ENCODE measurements around the gene WDFY3. TPM values are rescaled to one million over a fixed set of nuclear protein-coding genes. Genes with fewer than 3 reads are reported as not detected.

Gene WDFY3
- total and polyA plus RNA-seq, 2 donors (not counting 1 experiment from before 2014, with no cell fraction given): 0.05 to 0.36 TPM

GRCh38 chr4:84924434-84924833 lies 42.1 kb downstream of the WDFY3 start:
- H2AFZ ChIP-seq (ENCODE audit: insufficient read depth, low read depth, low read length, poor library complexity, severe bottlenecking): no peak overlapping the region
- Mint-ChIP-seq H3K9me3 (ENCODE audit: insufficient read depth) (no peaks in the 10 kb centered on the region), H3K4me3 (no peak overlapping the region), H3K4me1 (no peaks in the 10 kb centered on the region), H3K27me3 (peaks cover 4% of the 10 kb centered on the region), H3K27ac (no peak overlapping the region)
- POLR2A ChIA-PET: no interaction called here
- ATAC-seq (ENCODE audit: low read depth) (no peak), DNase-seq (no peak)
- peaks cover 0 to 4% (median 0%) of the 10 kb centered on the region in 4 experiments for H3K27me3 ChIP-seq (replicated peaks in 1 of 4; ENCODE audit: control extremely low read depth in 1 of 4, control insufficient read depth in 3 of 4, insufficient read depth in 4 of 4, low read length in 3 of 4)
- no peaks in the 10 kb centered on the region for H3K9me3 ChIP-seq (ENCODE audit: control extremely low read depth in 1 of 3, control insufficient read depth in 2 of 3, insufficient read depth in 1 of 3, low read length in 2 of 3)
- H3K4me3 ChIP-seq (ENCODE audit: control extremely low read depth in 1 of 5, extremely low read depth in 1 of 5, insufficient read depth in 1 of 5, low read depth in 2 of 5, low read length in 4 of 5): no peak overlapping the region
- no peak overlapping the region for H3K4me2 ChIP-seq (replicated peaks; ENCODE audit: low read depth, low read length, poor library complexity, severe bottlenecking)
- no peak overlapping the region for H3K9ac ChIP-seq (ENCODE audit: low read length)
- CTCF ChIA-PET: no interaction called here
- H3K36me3 ChIP-seq (replicated peaks in 1 of 2; ENCODE audit: control extremely low read depth in 1 of 2, control insufficient read depth in 1 of 2, extremely low read depth in 1 of 2, insufficient read depth in 2 of 2, low read length in 1 of 2): no peaks in the 10 kb centered on the region
- no peaks in the 10 kb centered on the region for H3K79me2 ChIP-seq (ENCODE audit: control insufficient read depth, insufficient read depth, low read length)
- TF ChIP-seq CTCF (IDR thresholded peaks at IDR 0.05) (no peak), EZH2 (IDR thresholded peaks at IDR 0.05; ENCODE audit: borderline replicate concordance, insufficient read depth, low read depth, low read length, poor library complexity, severe bottlenecking) (no peak)
- WGBS (ENCODE audit: insufficient coverage): no CpG with 5 or more reads among the region's 1 CpG
- intact Hi-C loops (cut with micrococcal nuclease): no loop called here
- no peak overlapping the region for H3K27ac ChIP-seq (ENCODE audit: low read length in 2 of 2)
- H4K20me1 ChIP-seq (ENCODE audit: control insufficient read depth, insufficient read depth, low read length, poor library complexity, severe bottlenecking): no peaks in the 10 kb centered on the region
- H3K4me1 ChIP-seq (ENCODE audit: control insufficient read depth in 2 of 2, insufficient read depth in 2 of 2, low read length in 2 of 2): no peaks in the 10 kb centered on the region

- no peaks in the 10 kb centered on the region for H3K9me3 ChIP-seq (ENCODE audit: control extremely low read depth in 1 of 3, control insufficient read depth in 2 of 3, insufficient read depth in 1 of 3, low read length in 2 of 3)
- H3K4me1 ChIP-seq (ENCODE audit: control insufficient read depth in 2 of 2, insufficient read depth in 2 of 2, low read length in 2 of 2): no peaks in the 10 kb centered on the region
- no peaks in the 10 kb centered on the region for H3K4me1 Mint-ChIP-seq
- H3K4me3 ChIP-seq (ENCODE audit: control extremely low read depth in 1 of 5, extremely low read depth in 1 of 5, insufficient read depth in 1 of 5, low read depth in 2 of 5, low read length in 4 of 5): no peak overlapping the region
- DNase-seq (no peak), ATAC-seq (ENCODE audit: low read depth) (no peak)
- no peaks in the 10 kb centered on the region for H3K36me3 ChIP-seq (replicated peaks in 1 of 2; ENCODE audit: control extremely low read depth in 1 of 2, control insufficient read depth in 1 of 2, extremely low read depth in 1 of 2, insufficient read depth in 2 of 2, low read length in 1 of 2)
- no peak overlapping the region for H2AFZ ChIP-seq (ENCODE audit: insufficient read depth, low read depth, low read length, poor library complexity, severe bottlenecking)
- no peak overlapping the region for H3K9ac ChIP-seq (ENCODE audit: low read length)
- no peak overlapping the region for H3K4me3 Mint-ChIP-seq
- ChIA-PET CTCF (no interaction called here), POLR2A (no interaction called here)
- H3K27ac ChIP-seq (ENCODE audit: low read length in 2 of 2): no peak overlapping the region
- intact Hi-C loops (cut with micrococcal nuclease): no loop called here
- no peaks in the 10 kb centered on the region for H3K9me3 Mint-ChIP-seq (ENCODE audit: insufficient read depth)
- WGBS (ENCODE audit: insufficient coverage): 100% methylated on average over 1 of the region's 3 CpGs
- no peak overlapping the region for H3K27ac Mint-ChIP-seq
- TF ChIP-seq CTCF (IDR thresholded peaks at IDR 0.05) (no peak), EZH2 (IDR thresholded peaks at IDR 0.05; ENCODE audit: borderline replicate concordance, insufficient read depth, low read depth, low read length, poor library complexity, severe bottlenecking) (no peak)
- no peak overlapping the region for H3K4me2 ChIP-seq (replicated peaks; ENCODE audit: low read depth, low read length, poor library complexity, severe bottlenecking)
- no peaks in the 10 kb centered on the region for H3K79me2 ChIP-seq (ENCODE audit: control insufficient read depth, insufficient read depth, low read length)
- H3K27me3 Mint-ChIP-seq: peaks cover 4% of the 10 kb centered on the region
- no peaks in the 10 kb centered on the region for H4K20me1 ChIP-seq (ENCODE audit: control insufficient read depth, insufficient read depth, low read length, poor library complexity, severe bottlenecking)
- H3K27me3 ChIP-seq (replicated peaks in 1 of 4; ENCODE audit: control extremely low read depth in 1 of 4, control insufficient read depth in 3 of 4, insufficient read depth in 4 of 4, low read length in 3 of 4): peaks cover 0 to 4% (median 0%) of the 10 kb centered on the region in 4 experiments
Measured at GRCh38 chr4:84920617-84921016, 45.9 kb downstream of the WDFY3 start.

All from B cell (primary cell).